ENCODE results near the gene RSPO1. TPM values are rescaled to one million over a fixed set of nuclear protein-coding genes. Genes with fewer than 3 reads are reported as not detected.

Gene RSPO1
- total and polyA plus RNA-seq, 3 experiments from 2014 or later: not detected

GRCh38 chr1:37570528-37571334, 64.0 kb downstream of the RSPO1 start:
- Mint-ChIP-seq H3K27ac (no peak overlapping the region), H3K4me3 (no peak overlapping the region), H3K4me1 (no peaks in the 10 kb centered on the region), H3K36me3 (peaks cover 13 to 96% (median 42%) of the 10 kb centered on the region in 3 donors), H3K9me3 (no peaks in the 10 kb centered on the region), H3K27me3 (no peaks in the 10 kb centered on the region)
- H3K4me3 ChIP-seq (ENCODE audit: low read length): no peak overlapping the region
- ChIA-PET POLR2A (no interaction called here), CTCF (no interaction called here)
- DNase-seq: no peak
- no peak overlapping the region for H3K27ac ChIP-seq (ENCODE audit: low read depth, low read length)
- no peaks in the 10 kb centered on the region for H3K9me3 ChIP-seq (ENCODE audit: low read length)
- H3K36me3 ChIP-seq (ENCODE audit: insufficient read depth, low read length): peaks cover 76% of the 10 kb centered on the region
- H3K4me1 ChIP-seq (ENCODE audit: insufficient read depth, low read length): no peaks in the 10 kb centered on the region
- H3K27me3 ChIP-seq (ENCODE audit: insufficient read depth, low read length, poor library complexity, severe bottlenecking): no peaks in the 10 kb centered on the region

GRCh38 chr1:37567023-37567422, 67.7 kb downstream of the RSPO1 start:
- Histone ChIP-seq H3K36me3 (ENCODE audit: insufficient read depth, low read length) (peaks cover 53% of the 10 kb centered on the region), H3K9me3 (ENCODE audit: low read length) (no peaks in the 10 kb centered on the region), H3K4me1 (ENCODE audit: insufficient read depth, low read length) (no peaks in the 10 kb centered on the region), H3K4me3 (ENCODE audit: low read length) (no peak overlapping the region), H3K27me3 (ENCODE audit: insufficient read depth, low read length, poor library complexity, severe bottlenecking) (no peaks in the 10 kb centered on the region), H3K27ac (ENCODE audit: low read depth, low read length) (no peak overlapping the region)
- H3K27me3 Mint-ChIP-seq: no peaks in the 10 kb centered on the region
- H3K9me3 Mint-ChIP-seq: no peaks in the 10 kb centered on the region
- no peak for DNase-seq
- ChIA-PET POLR2A (no interaction called here), CTCF (no interaction called here)
- no peak overlapping the region for H3K4me3 Mint-ChIP-seq
- H3K27ac Mint-ChIP-seq: no peak overlapping the region
- H3K4me1 Mint-ChIP-seq: no peaks in the 10 kb centered on the region
- peaks cover 13 to 75% (median 25%) of the 10 kb centered on the region in 3 donors for H3K36me3 Mint-ChIP-seq

GRCh38 chr1:37564892-37565291, 69.8 kb downstream of the RSPO1 start:
- Mint-ChIP-seq H3K9me3 (no peaks in the 10 kb centered on the region), H3K27me3 (no peaks in the 10 kb centered on the region), H3K36me3 (peaks cover 13 to 57% (median 18%) of the 10 kb centered on the region in 3 donors), H3K4me1 (no peaks in the 10 kb centered on the region), H3K27ac (peak overlapping the region in 2 of 8 donors; percentile 26 to 64), H3K4me3 (no peak overlapping the region)
- no peaks in the 10 kb centered on the region for H3K27me3 ChIP-seq (ENCODE audit: insufficient read depth, low read length, poor library complexity, severe bottlenecking)
- H3K4me1 ChIP-seq (ENCODE audit: insufficient read depth, low read length): no peaks in the 10 kb centered on the region
- no peak overlapping the region for H3K27ac ChIP-seq (ENCODE audit: low read depth, low read length)
- peaks cover 42% of the 10 kb centered on the region for H3K36me3 ChIP-seq (ENCODE audit: insufficient read depth, low read length)
- H3K4me3 ChIP-seq (ENCODE audit: low read length): no peak overlapping the region
- CTCF ChIA-PET: no interaction called here
- POLR2A ChIA-PET: interaction anchor here (0.6 kb wide), 1 partner anchor 121 kb away, joined by 4 read pairs; no protein-coding TSS in a partner anchor
- H3K9me3 ChIP-seq (ENCODE audit: low read length): no peaks in the 10 kb centered on the region
- DNase-seq: no peak

- ChIA-PET CTCF (no interaction called here), POLR2A (no interaction called here)
- no peak for DNase-seq
- H3K4me3 Mint-ChIP-seq: no peak overlapping the region
- Histone ChIP-seq H3K36me3 (ENCODE audit: insufficient read depth, low read length) (peaks cover 25% of the 10 kb centered on the region), H3K4me1 (ENCODE audit: insufficient read depth, low read length) (no peaks in the 10 kb centered on the region), H3K9me3 (ENCODE audit: low read length) (no peaks in the 10 kb centered on the region), H3K27me3 (ENCODE audit: insufficient read depth, low read length, poor library complexity, severe bottlenecking) (no peaks in the 10 kb centered on the region), H3K27ac (ENCODE audit: low read depth, low read length) (no peak overlapping the region), H3K4me3 (ENCODE audit: low read length) (no peak overlapping the region)
- peaks cover 9 to 38% (median 9%) of the 10 kb centered on the region in 3 donors for H3K36me3 Mint-ChIP-seq
- H3K27ac Mint-ChIP-seq: peak overlapping the region in 1 of 8 donors; percentile 8
- H3K27me3 Mint-ChIP-seq: peaks cover under 1 to 2% of the 10 kb centered on the region in 2 donors
- no peaks in the 10 kb centered on the region for H3K4me1 Mint-ChIP-seq
- no peaks in the 10 kb centered on the region for H3K9me3 Mint-ChIP-seq
Observed at GRCh38 chr1:37562984-37563383, 71.7 kb downstream of the RSPO1 start.

Other genes starting within 250 kb of the RSPO1 start
- gene ZC3H12A, start 160.3 kb downstream of the RSPO1 start, total RNA-seq: 10 to 100 TPM; 32.7 to 33.8 TPM
- gene ZC3H12A, start 160.3 kb downstream of the RSPO1 start, polyA plus RNA-seq: 11.6 TPM
- 100 to 1,000 TPM; 102 to 113 TPM for gene MEAF6, start 120.1 kb downstream of the RSPO1 start, total RNA-seq
- 163 TPM for gene MEAF6, start 120.1 kb downstream of the RSPO1 start, polyA plus RNA-seq
- gene SNIP1, start 80.6 kb downstream of the RSPO1 start, total RNA-seq: 10 to 100 TPM; 23.4 to 25.8 TPM
- 6.3 TPM for gene SNIP1, start 80.6 kb downstream of the RSPO1 start, polyA plus RNA-seq
- not detected for gene DNALI1, start 78.0 kb downstream of the RSPO1 start, total RNA-seq
- 0.09 TPM for gene DNALI1, start 78.0 kb downstream of the RSPO1 start, polyA plus RNA-seq
- 10 to 100 TPM; 83.4 to 85.3 TPM for gene GNL2, start 39.0 kb downstream of the RSPO1 start, total RNA-seq
- 53.4 TPM for gene GNL2, start 39.0 kb downstream of the RSPO1 start, polyA plus RNA-seq
- gene CDCA8, start 57.6 kb upstream of the RSPO1 start, total RNA-seq: 10 to 100 TPM; 37.4 to 39.6 TPM
- gene CDCA8, start 57.6 kb upstream of the RSPO1 start, polyA plus RNA-seq: 2.4 TPM
- under 1 TPM in 1 of 2 experiments, not detected in 1; 0.04 TPM for gene EPHA10, start 130.2 kb upstream of the RSPO1 start, total RNA-seq
- gene EPHA10, start 130.2 kb upstream of the RSPO1 start, polyA plus RNA-seq: not detected
- 1 to 10 TPM; 8.0 to 9.0 TPM for gene MANEAL, start 159.0 kb upstream of the RSPO1 start, total RNA-seq
- 4.0 TPM for gene MANEAL, start 159.0 kb upstream of the RSPO1 start, polyA plus RNA-seq
- gene C1orf122, start 172.9 kb upstream of the RSPO1 start, total RNA-seq: 10 to 100 TPM; 37.7 to 39.5 TPM
- gene C1orf122, start 172.9 kb upstream of the RSPO1 start, polyA plus RNA-seq: 29.4 TPM
- 10 to 100 TPM; 72.4 to 80.8 TPM for gene YRDC, start 173.3 kb upstream of the RSPO1 start, total RNA-seq
- gene YRDC, start 173.3 kb upstream of the RSPO1 start, polyA plus RNA-seq: 28.7 TPM
- gene MTF1, start 224.7 kb upstream of the RSPO1 start, total RNA-seq: 10 to 100 TPM; 38.0 to 39.1 TPM
- gene MTF1, start 224.7 kb upstream of the RSPO1 start, polyA plus RNA-seq: 21.3 TPM

Measured in CD8-positive, alpha-beta memory T cell (primary cell).